BE2C (cell line): ENCODE measurements around the gene SLX4.

ENCODE experiments used
- DNase-seq: peaks from one replicate; pipeline ENCODE4 v3.0.0-alpha.2; 2020
- H3K27me3 ChIP-seq: fragments of 250-450 bp; sonication (Bioruptor Pico); 2 replicates; pipeline ENCODE4 v1.5.1; 2020; ENCODE audit warnings: mild to moderate bottlenecking
- H3K36me3 ChIP-seq: fragments of 250-450 bp; sonication (Bioruptor Pico); 2 replicates; pipeline ENCODE4 v1.5.1; 2020; ENCODE audit warnings: mild to moderate bottlenecking
- H3K4me1 ChIP-seq: fragments of 250-450 bp; sonication (Bioruptor Pico); 2 replicates; pipeline ENCODE4 v1.5.1; 2020
- H3K4me3 ChIP-seq: 2 replicates; pipeline ENCODE4 v1.5.1; 2011; ENCODE audit warnings: low read depth, low read length
- H3K9me3 ChIP-seq: fragments of 250-450 bp; sonication (Bioruptor Pico); 2 replicates; pipeline ENCODE4 v1.5.1; 2020
- TF ChIP-seq, protein P1 (sequence below): IDR thresholded peaks from 2 replicates; pipeline ENCODE4 v1.5.1; 2012; ENCODE audit warnings: mild to moderate bottlenecking, low read depth, low read length

The SLX4 gene

DNA sequence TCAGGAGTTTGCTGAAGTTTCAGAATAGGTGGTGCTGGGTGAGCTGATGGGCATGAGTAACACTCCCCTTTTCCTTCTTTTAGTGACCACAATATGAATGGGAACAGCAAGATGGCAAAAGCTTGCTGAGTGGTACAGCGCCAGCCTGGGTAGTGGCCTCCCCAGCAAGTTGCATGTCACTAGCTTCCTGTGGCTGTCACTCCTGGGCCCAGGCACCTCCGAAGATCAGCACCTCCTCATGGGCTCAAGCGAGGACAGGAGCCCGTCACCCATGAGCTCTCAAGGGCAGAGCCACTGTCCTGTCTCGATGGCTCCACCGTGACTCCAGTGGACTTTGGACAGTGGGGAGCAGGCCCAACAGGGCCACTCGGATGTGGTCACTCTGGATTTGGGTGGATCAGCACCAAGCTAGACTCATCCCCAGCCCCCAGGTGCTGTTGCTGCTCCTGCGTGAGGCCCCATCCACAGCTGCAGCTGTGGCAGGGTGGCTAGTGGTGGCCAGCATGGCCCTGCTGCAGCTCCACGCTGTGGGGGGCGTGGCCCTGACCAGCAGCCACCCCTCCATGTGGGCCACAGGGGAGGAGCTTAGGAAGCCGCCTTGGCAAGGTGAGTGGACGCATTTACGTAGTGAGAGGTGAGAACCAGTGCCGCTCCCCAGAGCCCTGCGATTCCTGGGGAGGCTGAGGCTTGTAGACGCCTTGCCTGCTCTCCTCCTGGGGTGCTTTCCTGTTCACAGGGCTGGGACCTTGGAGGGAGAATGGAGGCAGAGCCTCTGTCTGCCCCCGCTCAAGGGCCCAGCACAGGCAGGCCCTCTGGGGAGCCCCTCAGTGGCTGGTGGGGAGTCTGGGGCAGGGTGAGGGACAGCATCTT is 29.5 kb upstream of the SLX4 start:
- no peak for DNase-seq
- TF ChIP-seq, protein P1, sequence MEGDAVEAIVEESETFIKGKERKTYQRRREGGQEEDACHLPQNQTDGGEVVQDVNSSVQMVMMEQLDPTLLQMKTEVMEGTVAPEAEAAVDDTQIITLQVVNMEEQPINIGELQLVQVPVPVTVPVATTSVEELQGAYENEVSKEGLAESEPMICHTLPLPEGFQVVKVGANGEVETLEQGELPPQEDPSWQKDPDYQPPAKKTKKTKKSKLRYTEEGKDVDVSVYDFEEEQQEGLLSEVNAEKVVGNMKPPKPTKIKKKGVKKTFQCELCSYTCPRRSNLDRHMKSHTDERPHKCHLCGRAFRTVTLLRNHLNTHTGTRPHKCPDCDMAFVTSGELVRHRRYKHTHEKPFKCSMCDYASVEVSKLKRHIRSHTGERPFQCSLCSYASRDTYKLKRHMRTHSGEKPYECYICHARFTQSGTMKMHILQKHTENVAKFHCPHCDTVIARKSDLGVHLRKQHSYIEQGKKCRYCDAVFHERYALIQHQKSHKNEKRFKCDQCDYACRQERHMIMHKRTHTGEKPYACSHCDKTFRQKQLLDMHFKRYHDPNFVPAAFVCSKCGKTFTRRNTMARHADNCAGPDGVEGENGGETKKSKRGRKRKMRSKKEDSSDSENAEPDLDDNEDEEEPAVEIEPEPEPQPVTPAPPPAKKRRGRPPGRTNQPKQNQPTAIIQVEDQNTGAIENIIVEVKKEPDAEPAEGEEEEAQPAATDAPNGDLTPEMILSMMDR = no peak
- no peaks in the 10 kb centered on the region for H3K9me3 ChIP-seq
- no peaks in the 10 kb centered on the region for H3K27me3 ChIP-seq
- no peak overlapping the region for H3K4me3 ChIP-seq
- no peaks in the 10 kb centered on the region for H3K36me3 ChIP-seq
- H3K4me1 ChIP-seq = peaks cover 30% of the 10 kb centered on the region

- TF ChIP-seq, protein P1 = no peak
- Histone ChIP-seq H3K36me3 (no peaks in the 10 kb centered on the region), H3K4me1 (peaks cover 27% of the 10 kb centered on the region), H3K9me3 (no peaks in the 10 kb centered on the region), H3K4me3 (no peak overlapping the region), H3K27me3 (no peaks in the 10 kb centered on the region)
- peak; percentile 44 for DNase-seq
These were observed 28.8 kb upstream of the SLX4 start for GRCh38 chr16:3640207-3640606.

DNA sequence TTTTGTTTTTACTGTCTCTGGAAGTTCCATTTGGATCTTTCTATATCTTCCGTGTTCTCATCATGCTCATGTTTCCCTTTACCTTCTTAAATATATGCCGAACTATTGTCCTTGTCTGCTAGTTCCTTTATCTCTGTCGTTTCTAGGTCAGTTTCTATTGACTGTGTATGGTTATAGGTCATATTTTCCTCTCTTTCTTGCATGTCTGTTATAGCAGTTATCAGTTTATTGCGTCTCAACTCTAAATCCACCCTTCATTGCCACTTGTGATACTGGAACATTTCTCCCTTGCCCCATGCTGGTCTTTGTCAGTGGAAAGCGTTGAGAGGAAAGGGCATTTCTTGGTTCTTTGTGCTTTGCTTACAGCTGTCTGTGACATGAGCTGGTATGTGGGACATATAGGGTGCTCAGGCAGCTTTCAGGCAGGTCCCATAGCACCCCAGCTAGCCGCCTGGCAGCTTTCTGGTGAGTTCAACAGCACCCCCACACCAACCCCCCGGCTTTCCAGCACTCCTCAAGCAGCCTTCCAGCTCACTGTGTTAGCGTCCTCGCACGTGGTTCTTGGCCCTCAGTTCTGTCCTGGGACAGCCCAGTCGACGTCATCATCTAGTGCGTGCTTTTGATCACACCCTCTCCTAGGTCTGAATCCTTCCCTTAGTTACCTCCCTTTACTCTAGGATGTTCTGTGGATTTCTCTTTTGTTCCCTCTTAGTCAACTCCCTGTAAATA is 27.7 kb upstream of the SLX4 start:
- no peaks in the 10 kb centered on the region for H3K27me3 ChIP-seq
- H3K9me3 ChIP-seq = no peaks in the 10 kb centered on the region
- TF ChIP-seq, protein P1 = no peak
- DNase-seq = no peak
- H3K4me3 ChIP-seq = no peak overlapping the region
- H3K36me3 ChIP-seq = no peaks in the 10 kb centered on the region
- peaks cover 27% of the 10 kb centered on the region for H3K4me1 ChIP-seq

DNA sequence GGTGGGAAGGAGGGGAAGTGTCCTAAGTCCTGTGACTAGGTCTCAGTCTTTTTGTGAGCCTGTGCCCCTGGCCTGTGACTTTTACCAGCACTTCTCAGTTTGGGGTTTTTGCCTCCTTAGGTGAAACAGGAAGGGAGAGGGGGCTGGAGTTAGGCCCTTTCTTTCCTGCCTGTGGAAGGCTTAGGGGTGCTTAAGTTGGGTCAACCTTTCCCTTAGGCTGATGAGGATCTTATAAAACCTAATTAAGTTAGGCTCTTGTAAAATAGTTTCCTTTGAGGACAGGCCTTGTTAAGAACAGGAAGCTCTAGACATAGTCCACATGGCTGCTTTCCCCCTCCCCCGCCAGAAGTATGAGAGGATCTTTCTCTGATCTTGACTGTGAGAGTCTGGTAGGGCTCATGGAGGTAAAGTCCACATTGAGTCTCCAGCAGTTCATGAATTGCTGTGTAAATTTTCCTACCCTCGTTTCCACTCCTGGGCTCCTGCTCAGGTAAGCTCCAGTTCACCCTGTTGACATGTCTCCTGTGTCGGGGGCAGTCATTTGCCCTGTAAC is 26.0 kb upstream of the SLX4 start:
- DNase-seq = peak; percentile 53
- TF ChIP-seq, protein P1 = no peak
- no peaks in the 10 kb centered on the region for H3K27me3 ChIP-seq
- no peaks in the 10 kb centered on the region for H3K36me3 ChIP-seq
- H3K4me1 ChIP-seq = peaks cover 21% of the 10 kb centered on the region
- H3K9me3 ChIP-seq = no peaks in the 10 kb centered on the region
- H3K4me3 ChIP-seq = no peak overlapping the region

- Histone ChIP-seq H3K9me3 (no peaks in the 10 kb centered on the region), H3K4me1 (no peaks in the 10 kb centered on the region), H3K27me3 (no peaks in the 10 kb centered on the region; the same call in 1 of the 2 replicates), H3K36me3 (no peaks in the 10 kb centered on the region), H3K4me3 (no peak overlapping the region)
- TF ChIP-seq, protein P1 = no peak
- DNase-seq = no peak
These were observed 14.7 kb upstream of the SLX4 start for GRCh38 chr16:3625911-3626732.
